IPS-NIHi7 (cell line): ENCODE measurements around the gene UNC5A.
A peak's percentile ranks its signal among the peaks of the same experiment; 100 is the strongest.
"Not testable (repeated sequence)": the region's sequence is repeated elsewhere in the genome, so short reads cannot be mapped to it uniquely, and the experiment has no call there.

Source experiments
- DNase-seq: peaks from one replicate; pipeline ENCODE4 v3.0.0; 2012; ENCODE audit warnings: mixed read lengths; ENCODE audit errors: extremely low spot score

The UNC5A gene

DNA sequence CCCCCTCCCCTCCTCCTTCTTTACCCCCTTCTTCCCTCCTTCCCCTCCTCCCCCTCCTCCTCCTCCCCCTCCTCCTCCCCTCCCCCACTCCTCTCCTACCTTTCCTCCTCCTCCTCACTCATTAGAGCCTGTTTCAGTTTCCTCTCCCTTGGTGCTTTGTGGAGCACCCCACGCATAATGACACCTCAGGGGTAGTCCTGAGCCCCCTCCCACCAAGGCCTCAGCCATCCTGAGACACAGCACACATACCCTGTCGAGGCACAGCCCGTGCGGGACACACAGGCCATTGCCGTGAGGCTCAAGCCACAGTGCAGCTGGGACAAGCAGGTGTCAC lies 53.4 kb downstream of the UNC5A start:
- no peak for DNase-seq

DNA sequence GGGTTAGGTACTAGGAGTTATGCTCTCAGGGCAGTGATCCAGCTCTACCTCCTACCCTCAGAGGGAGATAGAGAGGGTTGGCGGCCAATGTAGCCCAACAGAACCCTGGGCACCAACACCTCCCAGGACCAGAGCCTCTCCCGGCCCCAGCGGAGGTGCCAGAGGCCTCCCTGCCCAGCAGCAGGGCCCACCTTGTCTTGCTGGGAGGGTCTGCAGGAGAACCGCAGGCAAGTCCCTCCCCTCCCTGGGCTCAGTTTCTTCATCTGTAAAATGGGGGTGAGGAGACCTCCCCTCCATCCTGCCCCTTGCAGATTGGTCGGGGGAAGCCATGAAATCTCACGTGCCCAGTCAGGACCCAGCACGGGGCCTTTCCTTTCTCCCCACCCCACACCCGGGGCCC lies 54.4 kb downstream of the UNC5A start:
- no peak for DNase-seq

DNA sequence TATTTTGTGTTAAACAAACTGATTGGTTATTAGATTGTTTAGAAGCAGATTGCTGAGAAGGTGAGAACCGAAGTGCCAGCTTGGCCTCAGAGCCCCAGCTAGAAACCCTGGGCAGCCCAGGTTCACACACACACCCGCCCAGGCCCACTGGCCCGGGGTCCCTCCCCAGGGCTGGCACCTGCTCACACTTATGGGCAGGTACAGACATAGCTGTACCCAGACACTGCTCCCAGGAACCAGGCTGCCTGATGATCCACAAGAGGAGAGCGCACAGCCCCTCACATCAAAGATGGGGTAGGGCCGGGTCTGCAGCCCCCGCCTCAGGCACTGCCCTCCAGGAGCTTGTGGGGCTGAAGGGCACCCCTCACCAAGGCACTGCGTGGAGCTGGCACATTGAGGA lies 55.6 kb downstream of the UNC5A start:
- no peak for DNase-seq

DNA sequence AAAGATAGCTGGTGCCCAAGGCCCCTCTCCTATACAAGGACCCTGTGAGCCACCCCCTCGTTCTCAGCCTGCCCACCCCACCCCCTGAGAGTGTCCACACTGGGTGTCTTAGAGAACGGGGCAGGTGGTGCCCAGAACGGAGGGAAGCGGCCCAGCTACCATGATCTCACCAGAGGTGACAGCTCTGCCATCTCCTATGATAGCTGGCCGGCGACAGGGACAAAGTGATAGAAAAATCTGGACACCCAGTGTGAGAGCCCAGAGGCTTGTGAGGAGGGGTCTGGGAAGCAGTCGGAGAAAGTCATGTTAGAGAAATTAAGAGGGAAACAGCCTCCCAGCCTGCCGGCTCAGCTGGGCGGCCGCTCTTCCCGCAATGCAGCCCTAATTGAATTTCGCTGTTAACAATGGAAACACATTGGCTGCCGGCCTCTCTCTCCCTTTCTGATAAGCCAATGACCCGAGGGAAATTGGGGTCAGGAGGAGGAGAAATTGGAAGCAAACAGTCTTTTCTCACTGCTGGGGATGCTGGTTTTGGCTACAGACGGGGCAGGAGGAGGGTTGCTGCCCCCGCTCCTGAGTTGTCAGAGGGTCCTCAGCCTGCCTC lies 56.5 kb downstream of the UNC5A start:
- DNase-seq = peak; percentile 68

DNA sequence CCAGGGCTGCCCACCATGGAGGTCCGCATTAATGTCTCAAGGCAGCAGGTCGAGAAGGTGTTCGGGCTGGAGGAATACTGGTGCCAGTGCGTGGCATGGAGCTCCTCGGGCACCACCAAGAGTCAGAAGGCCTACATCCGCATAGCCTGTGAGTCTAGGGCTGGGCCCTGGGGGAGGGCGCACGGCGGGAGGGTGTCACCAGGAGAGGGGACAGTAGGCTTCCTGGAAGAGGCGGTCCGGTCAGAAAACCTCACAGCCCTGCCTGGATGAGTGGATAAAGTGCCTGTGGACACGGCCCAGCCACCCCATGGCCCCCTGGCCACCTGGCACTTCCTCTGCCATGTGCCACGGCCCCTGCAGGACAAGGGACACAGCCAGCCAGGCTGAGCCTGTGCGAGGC lies 57.8 kb downstream of the UNC5A start:
- no peak for DNase-seq

DNA sequence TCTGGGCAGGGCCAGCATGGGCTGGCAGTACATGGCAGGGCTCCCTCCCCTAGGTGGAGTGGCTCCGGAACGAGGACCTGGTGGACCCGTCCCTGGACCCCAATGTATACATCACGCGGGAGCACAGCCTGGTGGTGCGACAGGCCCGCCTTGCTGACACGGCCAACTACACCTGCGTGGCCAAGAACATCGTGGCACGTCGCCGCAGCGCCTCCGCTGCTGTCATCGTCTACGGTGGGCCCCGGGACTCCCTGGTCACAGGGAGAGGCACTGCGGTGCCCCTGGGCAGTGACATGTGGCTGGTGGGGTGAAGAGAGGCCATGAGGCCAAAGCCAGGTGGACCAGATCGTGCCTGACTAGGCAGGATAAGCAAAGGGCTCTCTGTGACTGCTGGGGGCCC lies 58.4 kb downstream of the UNC5A start:
- no peak for DNase-seq

DNA sequence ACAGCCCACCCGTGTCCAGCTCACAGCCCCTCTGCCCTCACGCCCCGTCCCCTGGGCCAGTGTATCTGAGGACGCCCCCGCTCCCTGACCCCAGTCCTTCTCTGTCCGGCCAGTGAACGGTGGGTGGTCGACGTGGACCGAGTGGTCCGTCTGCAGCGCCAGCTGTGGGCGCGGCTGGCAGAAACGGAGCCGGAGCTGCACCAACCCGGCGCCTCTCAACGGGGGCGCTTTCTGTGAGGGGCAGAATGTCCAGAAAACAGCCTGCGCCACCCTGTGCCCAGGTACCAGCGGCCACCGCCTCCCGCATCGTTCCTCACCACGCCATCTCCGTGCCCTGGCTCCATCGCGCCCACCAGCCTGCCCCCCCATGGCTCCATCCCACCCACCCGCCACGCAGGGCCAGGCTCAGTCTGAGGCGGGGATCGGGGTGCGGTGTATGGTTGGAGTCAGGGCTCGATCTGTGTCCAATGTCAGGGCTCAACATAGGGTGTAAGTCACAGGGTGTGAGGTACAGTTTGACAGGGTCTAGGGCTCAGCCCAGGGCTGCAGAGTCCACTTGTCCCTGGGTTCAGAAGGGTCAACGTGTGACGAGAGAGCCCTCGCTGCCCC lies 59.2 kb downstream of the UNC5A start:
- no peak for DNase-seq

DNA sequence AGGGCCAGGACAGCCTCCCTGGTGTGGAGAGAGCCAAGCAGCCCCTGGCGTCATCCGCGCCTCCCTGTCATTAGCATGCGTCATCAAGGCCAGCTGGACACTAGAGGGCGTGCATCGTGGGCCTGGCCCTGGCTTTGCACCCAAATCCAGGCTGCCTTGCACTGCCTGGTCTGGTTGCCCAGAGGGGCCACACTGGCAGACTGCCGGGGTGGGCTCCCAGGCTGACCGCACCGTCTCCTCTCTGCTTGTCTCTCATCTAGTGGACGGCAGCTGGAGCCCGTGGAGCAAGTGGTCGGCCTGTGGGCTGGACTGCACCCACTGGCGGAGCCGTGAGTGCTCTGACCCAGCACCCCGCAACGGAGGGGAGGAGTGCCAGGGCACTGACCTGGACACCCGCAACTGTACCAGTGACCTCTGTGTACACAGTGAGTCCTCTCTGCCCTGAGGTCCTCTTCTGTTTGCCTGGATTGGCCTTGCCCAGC lies 59.8 kb downstream of the UNC5A start:
- DNase-seq = peak; percentile 92

DNA sequence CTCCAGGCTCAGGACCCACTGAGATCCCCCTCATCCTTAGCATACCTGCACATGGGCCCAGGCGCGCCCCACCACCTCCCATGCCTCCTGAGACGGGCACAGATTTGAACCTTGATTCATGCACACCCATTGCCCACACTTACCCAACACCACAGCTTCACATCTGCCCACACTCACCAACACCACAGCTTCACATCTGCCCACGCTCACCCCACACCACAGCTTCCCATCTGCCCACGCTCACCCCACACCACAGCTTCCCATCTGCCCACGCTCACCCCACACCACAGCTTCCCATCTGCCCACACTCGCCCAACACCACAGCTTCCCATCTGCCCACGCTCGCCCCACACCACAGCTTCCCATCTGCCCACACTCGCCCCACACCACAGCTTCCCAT lies 60.3 kb downstream of the UNC5A start:
- DNase-seq = not testable (repeated sequence)

DNA sequence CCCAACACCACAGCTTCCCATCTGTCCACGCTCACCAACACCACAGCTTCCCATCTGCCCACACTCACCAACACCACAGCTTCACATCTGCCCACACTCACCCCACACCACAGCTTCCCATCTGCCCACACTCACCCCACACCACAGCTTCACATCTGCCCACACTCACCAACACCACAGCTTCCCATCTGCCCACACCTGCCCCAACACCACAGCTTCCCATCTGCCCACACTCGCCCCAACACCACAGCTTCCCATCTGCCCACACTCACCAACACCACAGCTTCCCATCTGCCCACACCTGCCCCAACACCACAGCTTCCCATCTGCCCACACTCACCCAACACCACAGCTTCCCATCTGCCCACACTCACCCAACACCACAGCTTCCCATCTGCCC lies 62.2 kb downstream of the UNC5A start:
- not testable (repeated sequence) for DNase-seq

DNA sequence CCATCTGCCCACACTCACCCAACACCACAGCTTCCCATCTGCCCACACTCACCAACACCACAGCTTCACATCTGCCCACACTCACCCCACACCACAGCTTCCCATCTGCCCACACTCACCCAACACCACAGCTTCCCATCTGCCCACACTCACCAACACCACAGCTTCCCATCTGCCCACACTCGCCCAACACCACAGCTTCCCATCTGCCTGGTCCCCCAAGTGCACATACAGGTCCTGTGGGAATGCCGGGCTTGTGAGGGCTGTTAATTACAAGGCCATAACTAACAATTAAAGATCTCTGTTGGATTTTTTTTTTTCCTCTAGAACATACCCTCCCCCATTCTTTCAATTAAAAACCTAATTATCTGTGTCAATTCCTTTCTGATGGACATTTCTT lies 62.7 kb downstream of the UNC5A start:
- not testable (repeated sequence) for DNase-seq

DNA sequence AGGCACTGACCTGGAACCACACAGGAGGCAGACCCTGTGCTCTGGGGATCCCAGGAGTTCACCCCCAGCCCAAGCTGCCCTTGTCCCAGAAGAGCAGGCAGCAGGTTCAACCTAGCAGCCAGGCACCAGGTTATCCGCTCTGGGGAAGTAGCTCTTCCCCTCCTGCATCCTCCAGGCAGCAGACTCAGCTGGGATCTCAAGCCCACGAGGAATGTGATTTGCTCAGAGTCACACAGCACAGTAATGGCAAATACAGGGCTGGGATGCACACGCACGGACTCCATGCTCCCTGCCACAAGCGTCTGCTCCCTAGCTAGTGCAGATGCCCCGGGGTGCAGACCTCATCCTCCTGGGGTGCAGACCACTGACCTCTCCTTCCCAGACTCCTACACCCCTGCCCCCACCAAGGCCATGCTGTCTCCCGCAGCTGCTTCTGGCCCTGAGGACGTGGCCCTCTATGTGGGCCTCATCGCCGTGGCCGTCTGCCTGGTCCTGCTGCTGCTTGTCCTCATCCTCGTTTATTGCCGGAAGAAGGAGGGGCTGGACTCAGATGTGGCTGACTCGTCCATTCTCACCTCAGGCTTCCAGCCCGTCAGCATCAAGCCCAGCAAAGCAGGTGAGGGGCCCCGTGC lies 63.3 kb downstream of the UNC5A start:
- no peak for DNase-seq

DNA sequence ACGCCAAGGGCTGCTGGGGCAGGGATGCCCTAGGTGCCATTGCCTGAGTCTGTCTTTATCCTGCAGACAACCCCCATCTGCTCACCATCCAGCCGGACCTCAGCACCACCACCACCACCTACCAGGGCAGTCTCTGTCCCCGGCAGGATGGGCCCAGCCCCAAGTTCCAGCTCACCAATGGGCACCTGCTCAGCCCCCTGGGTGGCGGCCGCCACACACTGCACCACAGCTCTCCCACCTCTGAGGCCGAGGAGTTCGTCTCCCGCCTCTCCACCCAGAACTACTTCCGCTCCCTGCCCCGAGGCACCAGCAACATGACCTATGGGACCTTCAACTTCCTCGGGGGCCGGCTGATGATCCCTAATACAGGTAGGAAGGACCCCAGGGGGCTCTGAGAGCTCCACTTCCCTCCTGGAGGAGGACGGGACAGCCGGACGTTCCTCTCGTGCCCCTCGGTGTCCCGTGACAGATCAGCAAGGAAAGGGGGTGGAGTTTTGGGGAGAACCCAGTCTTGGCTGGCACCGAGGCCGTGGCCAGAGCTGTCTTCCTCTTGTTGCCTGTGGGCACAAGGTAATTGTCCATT lies 63.9 kb downstream of the UNC5A start:
- no peak for DNase-seq

DNA sequence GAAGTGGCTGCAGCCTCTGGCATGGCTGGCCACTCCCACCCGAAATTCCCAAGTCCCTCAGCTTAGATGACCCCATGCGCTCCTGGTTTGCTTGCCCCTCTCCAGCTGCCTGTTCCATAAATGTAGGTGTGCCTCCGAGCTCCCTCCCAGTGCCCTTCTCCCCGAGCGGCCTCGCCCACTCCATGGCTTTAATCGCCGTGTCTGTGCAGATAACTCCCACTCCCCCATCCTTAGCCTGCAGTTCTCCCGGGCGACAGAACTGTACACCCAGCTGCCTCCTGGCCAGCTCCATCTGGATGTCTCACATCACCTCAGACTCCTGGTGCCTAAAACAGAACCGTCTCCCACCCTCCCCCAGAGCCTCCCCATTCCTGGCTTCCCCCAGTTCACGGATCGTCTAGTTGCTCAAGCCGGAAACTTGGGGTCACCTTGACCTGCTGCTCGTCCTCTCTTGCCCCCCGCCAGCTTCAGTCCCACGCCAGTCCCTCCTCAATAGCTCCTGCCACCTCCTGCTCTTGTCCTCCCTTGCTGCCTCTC lies 64.7 kb downstream of the UNC5A start:
- no peak for DNase-seq

DNA sequence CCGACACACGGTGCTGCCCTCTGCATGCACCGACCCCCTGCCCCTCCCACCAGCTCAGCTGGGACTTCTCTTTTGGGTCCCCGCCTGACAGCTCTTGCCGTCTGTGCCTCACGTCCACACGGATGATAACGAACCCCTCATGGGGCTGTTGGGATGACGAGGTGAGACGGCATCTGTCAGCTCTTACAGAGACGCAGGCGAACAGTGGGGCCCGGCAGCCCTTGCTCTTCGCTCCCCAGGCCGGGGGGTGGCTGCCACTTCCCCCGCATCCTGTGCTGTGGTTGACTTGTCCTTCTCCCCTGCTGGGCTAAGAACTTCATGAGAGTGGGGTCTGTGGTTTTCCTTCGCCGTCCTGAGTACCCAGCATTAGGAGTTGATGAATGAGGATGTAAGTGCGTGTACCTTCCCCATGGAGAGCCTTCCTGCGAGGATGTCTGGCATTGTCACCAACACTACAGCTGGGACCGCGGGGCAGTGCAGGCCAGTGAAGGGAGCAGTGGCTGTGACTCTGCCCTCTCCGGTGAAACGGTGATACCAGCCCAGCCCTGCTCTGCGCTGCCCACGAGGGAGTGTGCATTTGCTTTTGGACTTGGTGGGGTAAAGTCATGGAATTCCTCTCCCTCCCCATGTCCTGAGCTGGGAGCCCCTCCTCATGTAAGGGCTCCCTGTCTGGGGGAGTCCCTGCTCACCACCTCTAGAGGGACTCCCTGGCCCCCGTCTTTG lies 65.6 kb downstream of the UNC5A start:
- DNase-seq = no peak

DNA sequence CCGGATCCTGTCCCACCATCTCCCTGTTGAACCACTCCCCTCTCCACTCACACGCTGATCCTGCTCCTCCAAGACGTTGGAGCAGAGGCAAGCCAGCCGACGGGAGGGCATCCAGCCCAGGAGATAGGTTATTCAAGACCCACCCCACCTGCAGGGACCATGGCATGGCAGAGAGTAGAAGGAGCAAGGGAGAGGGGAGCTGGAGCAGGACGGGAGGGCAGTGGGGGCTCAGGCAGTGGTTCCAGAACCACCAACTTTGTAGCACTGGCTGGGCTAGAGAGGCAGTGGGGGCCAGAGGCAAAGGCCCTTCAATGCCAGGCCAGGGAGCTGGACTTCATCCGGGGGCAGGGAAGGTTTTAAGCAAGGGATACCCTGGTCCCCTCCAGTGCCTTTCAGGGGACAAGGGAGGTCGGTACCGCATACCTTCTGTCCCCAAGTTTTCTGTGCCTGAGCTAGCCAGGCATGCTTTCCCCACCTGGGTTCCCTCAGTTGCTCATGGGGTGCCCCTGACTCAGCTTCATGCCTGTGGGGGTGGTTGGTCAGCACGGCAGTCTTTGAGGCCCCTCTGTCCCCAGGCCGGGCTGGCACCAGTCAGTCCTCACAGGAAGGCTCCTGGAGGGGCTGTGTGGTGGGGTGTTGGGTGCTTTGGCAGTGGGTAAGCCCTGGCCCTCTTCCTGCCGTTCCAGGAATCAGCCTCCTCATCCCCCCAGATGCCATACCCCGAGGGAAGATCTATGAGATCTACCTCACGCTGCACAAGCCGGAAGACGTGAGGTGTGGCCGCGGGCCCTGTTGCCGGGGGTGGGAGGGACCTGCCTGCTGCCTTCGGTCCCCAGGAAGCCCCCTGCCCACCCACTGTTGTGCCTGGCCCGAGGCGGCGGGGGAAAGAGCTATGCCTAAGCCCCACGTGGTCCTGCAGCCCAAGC lies 66.4 kb downstream of the UNC5A start:
- DNase-seq = no peak

DNA sequence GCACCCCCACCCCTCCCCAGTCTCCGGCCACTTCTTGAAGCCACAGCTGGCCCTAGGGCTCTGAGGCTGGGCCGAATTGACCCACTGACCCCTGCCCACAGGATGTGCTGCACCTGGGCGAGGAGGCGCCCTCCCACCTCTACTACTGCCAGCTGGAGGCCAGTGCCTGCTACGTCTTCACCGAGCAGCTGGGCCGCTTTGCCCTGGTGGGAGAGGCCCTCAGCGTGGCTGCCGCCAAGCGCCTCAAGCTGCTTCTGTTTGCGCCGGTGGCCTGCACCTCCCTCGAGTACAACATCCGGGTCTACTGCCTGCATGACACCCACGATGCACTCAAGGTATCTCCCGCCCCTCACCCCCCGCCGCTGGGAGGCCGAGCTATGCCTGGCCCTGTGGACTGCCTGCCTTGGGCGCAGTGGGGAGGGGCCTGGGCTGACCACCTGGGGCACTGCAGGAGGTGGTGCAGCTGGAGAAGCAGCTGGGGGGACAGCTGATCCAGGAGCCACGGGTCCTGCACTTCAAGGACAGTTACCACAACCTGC lies 67.5 kb downstream of the UNC5A start:
- no peak for DNase-seq

DNA sequence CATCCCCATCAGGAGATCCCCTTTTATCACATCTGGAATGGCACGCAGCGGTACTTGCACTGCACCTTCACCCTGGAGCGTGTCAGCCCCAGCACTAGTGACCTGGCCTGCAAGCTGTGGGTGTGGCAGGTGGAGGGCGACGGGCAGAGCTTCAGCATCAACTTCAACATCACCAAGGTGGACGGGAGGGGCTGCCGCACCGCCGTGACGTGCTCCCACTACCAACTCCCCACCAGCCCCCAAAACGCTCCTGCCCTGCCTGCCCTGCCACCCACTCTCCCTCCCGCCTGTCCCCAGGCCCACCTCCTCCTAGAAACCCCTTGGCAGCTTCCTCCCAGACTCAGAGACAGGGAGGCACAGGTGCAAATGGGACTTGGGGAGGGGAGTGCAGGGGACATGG lies 68.1 kb downstream of the UNC5A start:
- DNase-seq = no peak

DNA sequence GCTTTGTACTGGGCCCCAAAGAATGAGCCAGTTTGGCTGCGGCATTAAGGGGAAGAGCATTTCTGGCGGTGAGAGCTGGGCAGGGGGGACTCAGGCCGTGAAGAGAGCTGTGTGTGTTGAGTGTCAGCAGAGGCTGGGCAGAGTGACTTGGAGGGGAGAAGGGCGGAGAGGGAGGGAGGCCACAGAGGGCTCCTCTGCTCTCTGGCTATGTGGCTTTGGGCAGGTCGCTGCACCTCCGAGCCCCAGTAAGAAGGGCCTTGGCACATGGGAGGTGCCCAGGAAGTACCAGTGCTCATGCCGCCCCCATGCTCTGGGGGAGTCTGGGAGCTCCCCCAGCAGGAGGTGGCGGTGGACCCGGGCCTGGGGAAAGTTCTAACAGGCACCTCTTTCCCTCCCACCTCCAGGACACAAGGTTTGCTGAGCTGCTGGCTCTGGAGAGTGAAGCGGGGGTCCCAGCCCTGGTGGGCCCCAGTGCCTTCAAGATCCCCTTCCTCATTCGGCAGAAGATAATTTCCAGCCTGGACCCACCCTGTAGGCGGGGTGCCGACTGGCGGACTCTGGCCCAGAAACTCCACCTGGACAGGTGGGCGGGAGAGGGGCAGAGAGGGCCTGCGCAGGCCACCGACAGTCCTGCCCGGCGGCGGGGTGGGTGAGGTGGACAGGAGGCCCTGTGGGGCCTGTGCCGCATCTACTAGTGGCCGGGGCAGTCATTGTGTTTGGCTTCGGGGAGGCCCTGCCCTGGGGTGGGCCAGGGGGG lies 68.7 kb downstream of the UNC5A start:
- no peak for DNase-seq
